Measurements from ENCODE around the gene PNRC1.

DNA sequence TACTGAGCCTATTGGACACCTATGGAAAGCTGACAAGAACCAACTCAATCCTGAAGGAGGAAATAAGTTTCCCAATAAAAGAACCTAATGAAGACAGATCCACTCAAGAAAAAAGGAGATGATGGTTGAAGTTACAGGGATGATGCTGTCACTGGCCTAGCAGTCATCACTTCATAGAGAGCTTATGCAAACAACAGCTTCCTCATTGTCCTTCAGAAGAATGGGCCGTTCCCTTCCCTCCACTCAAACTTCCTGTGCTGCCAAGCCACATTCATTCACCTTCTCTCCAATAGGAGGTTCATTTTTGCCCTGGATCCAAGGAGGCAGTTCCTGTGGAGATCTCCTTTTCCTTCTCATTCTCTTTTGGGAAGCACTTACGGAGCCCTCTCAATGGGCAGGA lies 51.5 kb downstream of the PNRC1 start:
- TF ChIP-seq, protein P1, sequence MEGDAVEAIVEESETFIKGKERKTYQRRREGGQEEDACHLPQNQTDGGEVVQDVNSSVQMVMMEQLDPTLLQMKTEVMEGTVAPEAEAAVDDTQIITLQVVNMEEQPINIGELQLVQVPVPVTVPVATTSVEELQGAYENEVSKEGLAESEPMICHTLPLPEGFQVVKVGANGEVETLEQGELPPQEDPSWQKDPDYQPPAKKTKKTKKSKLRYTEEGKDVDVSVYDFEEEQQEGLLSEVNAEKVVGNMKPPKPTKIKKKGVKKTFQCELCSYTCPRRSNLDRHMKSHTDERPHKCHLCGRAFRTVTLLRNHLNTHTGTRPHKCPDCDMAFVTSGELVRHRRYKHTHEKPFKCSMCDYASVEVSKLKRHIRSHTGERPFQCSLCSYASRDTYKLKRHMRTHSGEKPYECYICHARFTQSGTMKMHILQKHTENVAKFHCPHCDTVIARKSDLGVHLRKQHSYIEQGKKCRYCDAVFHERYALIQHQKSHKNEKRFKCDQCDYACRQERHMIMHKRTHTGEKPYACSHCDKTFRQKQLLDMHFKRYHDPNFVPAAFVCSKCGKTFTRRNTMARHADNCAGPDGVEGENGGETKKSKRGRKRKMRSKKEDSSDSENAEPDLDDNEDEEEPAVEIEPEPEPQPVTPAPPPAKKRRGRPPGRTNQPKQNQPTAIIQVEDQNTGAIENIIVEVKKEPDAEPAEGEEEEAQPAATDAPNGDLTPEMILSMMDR (conservative IDR thresholded peaks at IDR 0.05; ENCODE audit: low read length) = no peak
- no peak for TF ChIP-seq EZH2phosphoT487 (IDR thresholded peaks at IDR 0.05; ENCODE audit: borderline replicate concordance)
